Measurements from ENCODE around the gene SALL1. TPM values are rescaled to one million over a fixed set of nuclear protein-coding genes. Genes with fewer than 3 reads are reported as not detected.

The SALL1 gene
- total RNA-seq, 1 donor from 2014 or later, result 15.0 TPM

DNA sequence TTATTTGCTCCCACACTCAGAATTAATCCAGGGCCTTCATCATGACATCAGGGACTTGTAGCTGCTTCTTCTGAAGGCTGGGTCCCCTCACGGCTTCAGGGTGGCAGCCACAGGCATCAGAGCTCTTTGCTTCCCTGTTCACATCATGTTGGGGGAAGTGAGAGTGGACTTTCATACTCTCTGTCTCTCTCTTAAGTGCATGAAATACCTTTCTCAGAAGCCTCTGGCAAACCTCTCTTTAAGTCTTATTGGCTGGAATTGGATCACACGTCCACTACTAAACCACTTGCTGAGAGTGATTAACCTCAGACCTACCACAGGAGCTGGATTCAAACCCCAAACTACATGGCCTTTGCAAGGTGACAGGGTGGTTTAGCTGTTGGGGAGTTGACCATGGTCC lies 17.7 kb upstream of the SALL1 start:
- no peak overlapping the region for H3K4me3 Mint-ChIP-seq (ENCODE audit: unreplicated experiment)
- H3K9me3 Mint-ChIP-seq (ENCODE audit: unreplicated experiment), result peaks cover 2% of the 10 kb centered on the region
- Histone ChIP-seq H3K27ac (ENCODE audit: low read depth, low read length) (no peak overlapping the region), H2AFZ (ENCODE audit: low read depth, low read length) (no peak overlapping the region), H3K79me2 (ENCODE audit: insufficient read depth, low read length) (no peaks in the 10 kb centered on the region), H3K36me3 (ENCODE audit: insufficient read depth, low read length) (no peaks in the 10 kb centered on the region), H3K9ac (ENCODE audit: low read length) (no peak overlapping the region), H3K4me1 (ENCODE audit: insufficient read depth, low read length) (peaks cover 10% of the 10 kb centered on the region), H3K4me3 (ENCODE audit: insufficient read depth, low read depth, low read length) (no peak overlapping the region), H3K9me3 (ENCODE audit: insufficient read depth, low read depth, low read length) (no peaks in the 10 kb centered on the region), H3K27me3 (ENCODE audit: insufficient read depth, low read length) (no peaks in the 10 kb centered on the region), H4K20me1 (ENCODE audit: insufficient read depth, low read length) (no peaks in the 10 kb centered on the region), H3K4me2 (ENCODE audit: low read length) (no peak overlapping the region)
- peaks cover 10% of the 10 kb centered on the region for H3K4me1 Mint-ChIP-seq (ENCODE audit: low read depth, unreplicated experiment)
- no peak for FAIRE-seq
- TF ChIP-seq, protein P1, sequence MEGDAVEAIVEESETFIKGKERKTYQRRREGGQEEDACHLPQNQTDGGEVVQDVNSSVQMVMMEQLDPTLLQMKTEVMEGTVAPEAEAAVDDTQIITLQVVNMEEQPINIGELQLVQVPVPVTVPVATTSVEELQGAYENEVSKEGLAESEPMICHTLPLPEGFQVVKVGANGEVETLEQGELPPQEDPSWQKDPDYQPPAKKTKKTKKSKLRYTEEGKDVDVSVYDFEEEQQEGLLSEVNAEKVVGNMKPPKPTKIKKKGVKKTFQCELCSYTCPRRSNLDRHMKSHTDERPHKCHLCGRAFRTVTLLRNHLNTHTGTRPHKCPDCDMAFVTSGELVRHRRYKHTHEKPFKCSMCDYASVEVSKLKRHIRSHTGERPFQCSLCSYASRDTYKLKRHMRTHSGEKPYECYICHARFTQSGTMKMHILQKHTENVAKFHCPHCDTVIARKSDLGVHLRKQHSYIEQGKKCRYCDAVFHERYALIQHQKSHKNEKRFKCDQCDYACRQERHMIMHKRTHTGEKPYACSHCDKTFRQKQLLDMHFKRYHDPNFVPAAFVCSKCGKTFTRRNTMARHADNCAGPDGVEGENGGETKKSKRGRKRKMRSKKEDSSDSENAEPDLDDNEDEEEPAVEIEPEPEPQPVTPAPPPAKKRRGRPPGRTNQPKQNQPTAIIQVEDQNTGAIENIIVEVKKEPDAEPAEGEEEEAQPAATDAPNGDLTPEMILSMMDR (IDR thresholded peaks at IDR 0.05; ENCODE audit: insufficient read depth, low read depth, low read length), result no peak
- no peak for TF ChIP-seq EZH2 (IDR thresholded peaks at IDR 0.05; ENCODE audit: insufficient read depth, low read length)
- peaks cover 2% of the 10 kb centered on the region for H3K36me3 Mint-ChIP-seq (ENCODE audit: low read depth, unreplicated experiment)
- DNase-seq (ENCODE audit: low read depth), result no peak
- peaks cover 9% of the 10 kb centered on the region for H3K27me3 Mint-ChIP-seq (ENCODE audit: low read depth, unreplicated experiment)
- H3K27ac Mint-ChIP-seq (ENCODE audit: unreplicated experiment), result no peak overlapping the region

DNA sequence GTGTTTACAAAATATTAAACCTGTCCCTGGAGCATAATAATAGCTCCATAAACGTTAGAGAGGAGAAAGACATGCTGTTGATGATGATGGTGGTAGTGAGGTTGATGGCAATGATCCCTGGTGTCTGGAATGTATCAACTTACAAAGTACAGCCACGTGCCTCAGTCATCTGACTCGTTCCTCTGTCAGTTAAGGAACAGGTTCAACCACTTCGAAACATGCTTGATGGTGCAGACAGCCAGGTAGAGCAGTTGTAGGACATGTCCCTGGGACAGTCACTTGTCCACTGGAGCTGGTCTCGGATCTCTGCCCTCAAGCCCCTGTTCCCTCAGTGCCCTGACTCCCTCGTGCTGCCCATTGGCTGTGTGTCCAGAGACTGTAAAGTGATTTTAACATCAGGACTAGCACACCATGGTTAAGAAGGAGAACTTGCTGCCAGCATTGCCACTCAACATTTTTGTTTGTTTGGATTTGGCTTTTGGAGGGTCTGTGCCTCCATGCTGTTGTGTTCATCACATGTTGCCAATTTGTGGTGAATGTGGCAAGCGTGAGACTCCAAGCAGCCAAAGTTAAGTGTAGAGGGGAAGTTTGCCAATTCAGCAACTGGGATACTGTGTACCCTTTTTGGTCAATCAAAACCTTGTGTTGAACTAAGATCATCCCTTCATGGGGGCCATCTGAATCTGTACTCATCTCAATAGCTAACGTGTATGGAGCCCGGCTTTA lies 16.3 kb upstream of the SALL1 start:
- H3K79me2 ChIP-seq (ENCODE audit: insufficient read depth, low read length), result no peaks in the 10 kb centered on the region
- peaks cover 9% of the 10 kb centered on the region for H3K27me3 Mint-ChIP-seq (ENCODE audit: low read depth, unreplicated experiment)
- H3K9me3 Mint-ChIP-seq (ENCODE audit: unreplicated experiment), result peaks cover 2% of the 10 kb centered on the region
- H3K4me1 ChIP-seq (ENCODE audit: insufficient read depth, low read length), result peaks cover 19% of the 10 kb centered on the region
- peaks cover 2% of the 10 kb centered on the region for H3K36me3 Mint-ChIP-seq (ENCODE audit: low read depth, unreplicated experiment)
- H3K4me3 Mint-ChIP-seq (ENCODE audit: unreplicated experiment), result no peak overlapping the region
- H2AFZ ChIP-seq (ENCODE audit: low read depth, low read length), result no peak overlapping the region
- H3K27ac ChIP-seq (ENCODE audit: low read depth, low read length), result no peak overlapping the region
- H3K9ac ChIP-seq (ENCODE audit: low read length), result no peak overlapping the region
- no peaks in the 10 kb centered on the region for H3K9me3 ChIP-seq (ENCODE audit: insufficient read depth, low read depth, low read length)
- H4K20me1 ChIP-seq (ENCODE audit: insufficient read depth, low read length), result no peaks in the 10 kb centered on the region
- H3K4me3 ChIP-seq (ENCODE audit: insufficient read depth, low read depth, low read length), result no peak overlapping the region
- no peak overlapping the region for H3K27ac Mint-ChIP-seq (ENCODE audit: unreplicated experiment)
- no peaks in the 10 kb centered on the region for H3K27me3 ChIP-seq (ENCODE audit: insufficient read depth, low read length)
- H3K4me1 Mint-ChIP-seq (ENCODE audit: low read depth, unreplicated experiment), result peaks cover 23% of the 10 kb centered on the region
- H3K4me2 ChIP-seq (ENCODE audit: low read length), result no peak overlapping the region
- no peak for TF ChIP-seq EZH2 (IDR thresholded peaks at IDR 0.05; ENCODE audit: insufficient read depth, low read length)
- TF ChIP-seq, protein P1 (IDR thresholded peaks at IDR 0.05; ENCODE audit: insufficient read depth, low read depth, low read length), result no peak
- DNase-seq (ENCODE audit: low read depth) (no peak), FAIRE-seq (no peak)
- H3K36me3 ChIP-seq (ENCODE audit: insufficient read depth, low read length), result no peaks in the 10 kb centered on the region

DNA sequence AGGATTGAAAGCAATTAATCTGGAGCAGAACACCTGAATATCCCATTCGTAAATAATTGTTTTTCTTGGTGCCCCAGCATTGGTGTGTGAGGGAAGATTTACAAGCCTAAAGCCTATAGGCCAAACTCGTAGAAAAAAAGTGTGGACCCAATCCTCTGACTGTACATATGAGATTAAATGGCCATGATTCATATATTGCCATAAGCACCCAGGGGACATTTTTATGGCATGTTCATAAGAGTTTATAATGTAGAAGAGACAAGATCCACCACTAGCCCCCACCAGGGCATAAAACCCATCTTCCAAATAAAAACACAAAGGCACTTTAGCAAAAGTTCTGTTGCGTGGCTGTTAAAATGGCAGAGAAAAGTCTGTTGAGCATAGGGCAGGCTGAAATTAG lies 15.5 kb upstream of the SALL1 start:
- Histone ChIP-seq H3K27me3 (ENCODE audit: insufficient read depth, low read length) (no peaks in the 10 kb centered on the region), H3K4me1 (ENCODE audit: insufficient read depth, low read length) (peaks cover 23% of the 10 kb centered on the region), H3K36me3 (ENCODE audit: insufficient read depth, low read length) (no peaks in the 10 kb centered on the region), H3K9ac (ENCODE audit: low read length) (no peak overlapping the region), H3K4me3 (ENCODE audit: insufficient read depth, low read depth, low read length) (no peak overlapping the region), H3K27ac (ENCODE audit: low read depth, low read length) (no peak overlapping the region), H3K79me2 (ENCODE audit: insufficient read depth, low read length) (no peaks in the 10 kb centered on the region), H2AFZ (ENCODE audit: low read depth, low read length) (no peak overlapping the region), H3K4me2 (ENCODE audit: low read length) (no peak overlapping the region), H3K9me3 (ENCODE audit: insufficient read depth, low read depth, low read length) (no peaks in the 10 kb centered on the region), H4K20me1 (ENCODE audit: insufficient read depth, low read length) (no peaks in the 10 kb centered on the region)
- H3K27me3 Mint-ChIP-seq (ENCODE audit: low read depth, unreplicated experiment), result peaks cover 9% of the 10 kb centered on the region
- H3K9me3 Mint-ChIP-seq (ENCODE audit: unreplicated experiment), result peaks cover 2% of the 10 kb centered on the region
- H3K4me3 Mint-ChIP-seq (ENCODE audit: unreplicated experiment), result no peak overlapping the region
- no peak overlapping the region for H3K27ac Mint-ChIP-seq (ENCODE audit: unreplicated experiment)
- peaks cover 29% of the 10 kb centered on the region for H3K4me1 Mint-ChIP-seq (ENCODE audit: low read depth, unreplicated experiment)
- FAIRE-seq (no peak), DNase-seq (ENCODE audit: low read depth) (no peak)
- peaks cover 2% of the 10 kb centered on the region for H3K36me3 Mint-ChIP-seq (ENCODE audit: low read depth, unreplicated experiment)
- no peak for TF ChIP-seq EZH2 (IDR thresholded peaks at IDR 0.05; ENCODE audit: insufficient read depth, low read length)
- TF ChIP-seq, protein P1 (IDR thresholded peaks at IDR 0.05; ENCODE audit: insufficient read depth, low read depth, low read length), result no peak

All from astrocyte (in vitro differentiated cells and primary cell).